Muscle of leg (tissue), 11 donors: ENCODE data around the gene HRNR. TPM values are rescaled to one million over a fixed set of nuclear protein-coding genes. Genes with fewer than 3 reads are reported as not detected.

ENCODE experiments used
- DNase-seq: peaks from one replicate; pipeline ENCODE4 v3.0.0; 2013
- H3K27ac ChIP-seq: one replicate; pipeline ENCODE4 v1.5.1; 2013; ENCODE audit warnings: mild to moderate bottlenecking, low read length, control low read depth
- H3K27me3 ChIP-seq: one replicate; pipeline ENCODE4 v1.6.1; 2013; ENCODE audit warnings: low read length; ENCODE audit not compliant: control insufficient read depth, insufficient read depth
- H3K36me3 ChIP-seq: one replicate; pipeline ENCODE4 v1.6.1; 2013; ENCODE audit warnings: low read length; ENCODE audit not compliant: control insufficient read depth, insufficient read depth
- H3K4me1 ChIP-seq: one replicate; pipeline ENCODE4 v1.6.1; 2013; ENCODE audit warnings: low read length; ENCODE audit not compliant: control insufficient read depth, insufficient read depth
- H3K4me3 ChIP-seq: one replicate; pipeline ENCODE4 v1.5.1; 2013; ENCODE audit warnings: low read length, control low read depth
- H3K9me3 ChIP-seq: replicated peaks from 2 replicates; pipeline ENCODE4 v1.6.1; 2013; ENCODE audit warnings: low read depth, low read length; ENCODE audit not compliant: control insufficient read depth
- WGBS: methylation state at CpG from one replicate; pipeline ENCODE4 v1.1.5; 2013; ENCODE audit warnings: missing lambda C conversion rate; ENCODE audit not compliant: insufficient coverage; 5-methylcytosine and 5-hydroxymethylcytosine counted together
- polyA plus RNA-seq, 8 donors: library from polyadenylated mRNA; unstranded; fragments of 120-200 nt; gene quantifications; one replicate each; pipeline versions ENCODE4 v1.2.1 to v1.2.3, GENCODE V29; 2013; ENCODE audit warnings: inconsistent platforms in 1 of 8, low replicate concordance in 1 of 8; ENCODE audit not compliant: insufficient read length in 8 of 8, insufficient read depth in 1 of 8
- total RNA-seq: library from RNA; stranded (reverse); fragments of 120-200 nt; gene quantifications from one replicate; pipeline ENCODE4 v1.2.4, GENCODE V29; 2013

The HRNR gene
- total and polyA plus RNA-seq, 9 donors, result 0.03 to 0.49 (median 0.17) TPM; not detected in 1

GRCh38 chr1:152168535-152168868 is 55.5 kb downstream of the HRNR start:
- WGBS, result no CpG with 5 or more reads among the region's 1 CpG
- H3K4me3 ChIP-seq, result no peak overlapping the region

GRCh38 chr1:152167835-152168534 is 56.0 kb downstream of the HRNR start:
- Histone ChIP-seq H3K36me3 (no peaks in the 10 kb centered on the region), H3K27me3 (no peaks in the 10 kb centered on the region), H3K4me3 (no peak overlapping the region), H3K27ac (no peak overlapping the region), H3K4me1 (no peaks in the 10 kb centered on the region), H3K9me3 (no peaks in the 10 kb centered on the region)
- DNase-seq, result no peak
- 40% methylated on average over 1 of the region's 3 CpGs for WGBS

More at GRCh38 chr1:152168535-152168868, 55.5 kb downstream of the HRNR start:
- H3K27me3 ChIP-seq, result no peaks in the 10 kb centered on the region
- H3K9me3 ChIP-seq, result no peaks in the 10 kb centered on the region
- DNase-seq, result no peak
- H3K4me1 ChIP-seq, result no peaks in the 10 kb centered on the region
- no peak overlapping the region for H3K27ac ChIP-seq
- no peaks in the 10 kb centered on the region for H3K36me3 ChIP-seq

GRCh38 chr1:152166966-152167365 is 57.0 kb downstream of the HRNR start:
- Histone ChIP-seq H3K4me3 (no peak overlapping the region), H3K36me3 (no peaks in the 10 kb centered on the region), H3K9me3 (no peaks in the 10 kb centered on the region), H3K4me1 (no peaks in the 10 kb centered on the region), H3K27me3 (no peaks in the 10 kb centered on the region), H3K27ac (no peak overlapping the region)
- WGBS, result 43% methylated on average over 1 of the region's 1 CpG
- no peak for DNase-seq

- Histone ChIP-seq H3K4me1 (no peaks in the 10 kb centered on the region), H3K27ac (no peak overlapping the region), H3K36me3 (no peaks in the 10 kb centered on the region), H3K4me3 (no peak overlapping the region), H3K27me3 (no peaks in the 10 kb centered on the region), H3K9me3 (no peaks in the 10 kb centered on the region)
- WGBS, result no CpG with 5 or more reads among the region's 4 CpGs
- peak; percentile 44 for DNase-seq
These were observed 58.5 kb downstream of the HRNR start for GRCh38 chr1:152165286-152166077.

GRCh38 chr1:152164517-152165136 is 59.4 kb downstream of the HRNR start:
- H3K36me3 ChIP-seq, result no peaks in the 10 kb centered on the region
- H3K4me3 ChIP-seq, result no peak overlapping the region
- no peaks in the 10 kb centered on the region for H3K27me3 ChIP-seq
- H3K9me3 ChIP-seq, result no peaks in the 10 kb centered on the region
- DNase-seq, result peak; percentile 16
- no peak overlapping the region for H3K27ac ChIP-seq
- 52% methylated on average over 2 of the region's 2 CpGs for WGBS
- H3K4me1 ChIP-seq, result no peaks in the 10 kb centered on the region

GRCh38 chr1:152162792-152163463 is 61.1 kb downstream of the HRNR start:
- no peak overlapping the region for H3K4me3 ChIP-seq
- no peaks in the 10 kb centered on the region for H3K4me1 ChIP-seq
- no CpG with 5 or more reads among the region's 1 CpG for WGBS
- H3K36me3 ChIP-seq, result no peaks in the 10 kb centered on the region
- no peaks in the 10 kb centered on the region for H3K27me3 ChIP-seq
- H3K9me3 ChIP-seq, result no peaks in the 10 kb centered on the region
- no peak overlapping the region for H3K27ac ChIP-seq
- no peak for DNase-seq

Other genes starting within 250 kb of the HRNR start
- 98.6 TPM for gene S100A10, start 230.3 kb downstream of the HRNR start, total RNA-seq
- 100 to 1,000 TPM; 178 to 407 (median 227) TPM for gene S100A10, start 230.3 kb downstream of the HRNR start, polyA plus RNA-seq
- gene S100A11, start 187.2 kb downstream of the HRNR start, total RNA-seq, result 97.6 TPM
- gene S100A11, start 187.2 kb downstream of the HRNR start, polyA plus RNA-seq, result 100 to 1,000 TPM; 159 to 303 (median 191) TPM
- not detected for gene TCHHL1, start 135.1 kb downstream of the HRNR start, total RNA-seq
- not detected for gene TCHHL1, start 135.1 kb downstream of the HRNR start, polyA plus RNA-seq
- under 0.01 TPM for gene TCHH, start 108.7 kb downstream of the HRNR start, total RNA-seq
- under 1 TPM in 5 of 8 donors, not detected in 3; 0.03 to 0.05 (median 0.04) TPM for gene TCHH, start 108.7 kb downstream of the HRNR start, polyA plus RNA-seq
- gene RPTN, start 65.0 kb downstream of the HRNR start, total RNA-seq, result not detected
- gene RPTN, start 65.0 kb downstream of the HRNR start, polyA plus RNA-seq, result not detected
- gene FLG, start 101.0 kb upstream of the HRNR start, total RNA-seq, result not detected
- gene FLG, start 101.0 kb upstream of the HRNR start, polyA plus RNA-seq, result 1 to 10 TPM in 2 of 8 donors, under 1 TPM in 6; 0.20 to 1.6 (median 0.52) TPM
- not detected for gene FLG2, start 135.8 kb upstream of the HRNR start, total RNA-seq
- gene FLG2, start 135.8 kb upstream of the HRNR start, polyA plus RNA-seq, result under 1 TPM in 6 of 8 donors, not detected in 2; 0.01 to 0.11 (median 0.04) TPM
- not detected for gene CRNN, start 190.1 kb upstream of the HRNR start, total RNA-seq
- not detected for gene CRNN, start 190.1 kb upstream of the HRNR start, polyA plus RNA-seq